OCI-LY3 (cell line): ENCODE data around the gene GPC4.

Source experiments
- H2AFZ ChIP-seq: fragments of 200-600, 300-600 bp; shearing (Covaris generic); 2 replicates; pipeline ENCODE4 v1.6.0; 2014; ENCODE audit warnings: antibody characterized with exemption, low read depth, low read length
- H3K27ac ChIP-seq: fragments of 200-600, 300-600 bp; sonication (generic); 2 replicates; pipeline ENCODE4 v1.5.1; 2014; ENCODE audit warnings: mild to moderate bottlenecking, low read length, moderate library complexity, mixed read lengths
- H3K27me3 ChIP-seq: fragments of 200-600, 300-600 bp; sonication (generic); 2 replicates; pipeline ENCODE4 v1.6.1; 2014; ENCODE audit warnings: low read depth, low read length, mixed read lengths
- H3K36me3 ChIP-seq: fragments of 200-600, 300-600 bp; sonication (generic); replicated peaks from 2 replicates; pipeline ENCODE3; 2014; ENCODE audit warnings: low read depth, low read length, mixed read lengths
- H3K4me1 ChIP-seq: fragments of 300-600, 200-600 bp; sonication (generic); 2 replicates; pipeline ENCODE4 v1.6.1; 2014; ENCODE audit warnings: low read length, mixed read lengths
- H3K4me2 ChIP-seq: fragments of 200-600, 300-600 bp; sonication (generic); 2 replicates; pipeline ENCODE4 v1.6.1; 2014; ENCODE audit warnings: low read length, mixed read lengths
- H3K4me3 ChIP-seq: fragments of 300-600, 200-600 bp; sonication (generic); 2 replicates; pipeline ENCODE4 v1.5.1; 2014; ENCODE audit warnings: antibody characterized with exemption, mild to moderate bottlenecking, low read length, moderate library complexity
- H3K79me2 ChIP-seq: fragments of 300-600, 200-600 bp; shearing (Covaris generic); 2 replicates; pipeline ENCODE4 v1.6.1; 2014; ENCODE audit warnings: mild to moderate bottlenecking, low read length, mixed read lengths
- H3K9ac ChIP-seq: fragments of 300-600, 200-600 bp; shearing (Covaris generic); 2 replicates; pipeline ENCODE4 v1.6.0; 2014; ENCODE audit warnings: mild to moderate bottlenecking, low read length, moderate library complexity
- H3K9me3 ChIP-seq: fragments of 200-600, 300-600 bp; shearing (Covaris generic); 2 replicates; pipeline ENCODE4 v1.6.1; 2014; ENCODE audit warnings: low read length, mixed read lengths; ENCODE audit not compliant: insufficient read depth
- H4K20me1 ChIP-seq: fragments of 200-600, 300-600 bp; sonication (generic); 2 replicates; pipeline ENCODE4 v1.6.1; 2016; ENCODE audit warnings: low read length, mixed read lengths; ENCODE audit not compliant: insufficient read depth
- EZH2phosphoT487 ChIP-seq: fragments of 200-600 bp; shearing (Covaris generic); IDR thresholded peaks from 2 replicates; pipeline ENCODE4 v1.6.1; 2018; ENCODE audit warnings: antibody characterized with exemption, mixed run types, low read depth
- TF ChIP-seq, protein P1 (sequence below): fragments of 200-600, 300-600 bp; sonication (generic); IDR thresholded peaks from 2 replicates; pipeline ENCODE4 v1.5.1; 2014; ENCODE audit warnings: antibody characterized with exemption, low read length, low read depth

Gene GPC4

DNA sequence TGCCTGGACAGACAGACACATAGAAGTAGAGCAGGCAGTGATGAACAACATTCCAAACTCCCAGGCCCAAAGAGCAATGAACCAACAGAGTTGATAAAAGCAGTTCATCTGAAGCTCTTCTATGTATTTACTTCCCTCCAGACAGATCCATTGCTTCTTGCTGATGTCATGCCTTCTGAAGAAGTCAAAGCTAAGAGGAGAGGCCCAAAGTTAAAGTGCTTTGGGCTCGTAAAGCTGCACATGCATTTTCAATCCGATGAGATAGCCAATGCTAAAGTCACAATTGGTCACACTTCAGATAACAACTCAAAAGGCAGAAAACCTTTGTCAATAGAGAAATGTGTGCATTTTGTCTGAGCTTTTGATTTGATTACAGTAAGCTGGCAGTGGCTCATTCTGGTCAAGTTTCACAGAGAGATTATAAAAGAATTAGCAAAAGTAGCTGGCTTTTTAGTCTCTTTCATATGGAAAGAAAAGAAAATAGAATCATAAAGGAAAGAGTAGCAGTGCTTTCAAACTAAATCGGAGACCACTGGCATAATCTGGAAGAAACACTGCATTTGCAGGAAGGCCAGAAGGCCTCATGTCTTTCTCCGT lies 82.0 kb downstream of the GPC4 start:
- Histone ChIP-seq H3K9ac (no peak overlapping the region), H2AFZ (no peak overlapping the region), H3K4me2 (no peak overlapping the region), H3K27me3 (no peaks in the 10 kb centered on the region), H3K36me3 (no peaks in the 10 kb centered on the region), H4K20me1 (no peaks in the 10 kb centered on the region), H3K9me3 (no peaks in the 10 kb centered on the region), H3K27ac (no peak overlapping the region), H3K79me2 (no peaks in the 10 kb centered on the region), H3K4me3 (no peak overlapping the region), H3K4me1 (no peaks in the 10 kb centered on the region)
- no peak for TF ChIP-seq EZH2phosphoT487
- TF ChIP-seq, protein P1, sequence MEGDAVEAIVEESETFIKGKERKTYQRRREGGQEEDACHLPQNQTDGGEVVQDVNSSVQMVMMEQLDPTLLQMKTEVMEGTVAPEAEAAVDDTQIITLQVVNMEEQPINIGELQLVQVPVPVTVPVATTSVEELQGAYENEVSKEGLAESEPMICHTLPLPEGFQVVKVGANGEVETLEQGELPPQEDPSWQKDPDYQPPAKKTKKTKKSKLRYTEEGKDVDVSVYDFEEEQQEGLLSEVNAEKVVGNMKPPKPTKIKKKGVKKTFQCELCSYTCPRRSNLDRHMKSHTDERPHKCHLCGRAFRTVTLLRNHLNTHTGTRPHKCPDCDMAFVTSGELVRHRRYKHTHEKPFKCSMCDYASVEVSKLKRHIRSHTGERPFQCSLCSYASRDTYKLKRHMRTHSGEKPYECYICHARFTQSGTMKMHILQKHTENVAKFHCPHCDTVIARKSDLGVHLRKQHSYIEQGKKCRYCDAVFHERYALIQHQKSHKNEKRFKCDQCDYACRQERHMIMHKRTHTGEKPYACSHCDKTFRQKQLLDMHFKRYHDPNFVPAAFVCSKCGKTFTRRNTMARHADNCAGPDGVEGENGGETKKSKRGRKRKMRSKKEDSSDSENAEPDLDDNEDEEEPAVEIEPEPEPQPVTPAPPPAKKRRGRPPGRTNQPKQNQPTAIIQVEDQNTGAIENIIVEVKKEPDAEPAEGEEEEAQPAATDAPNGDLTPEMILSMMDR: no peak

DNA sequence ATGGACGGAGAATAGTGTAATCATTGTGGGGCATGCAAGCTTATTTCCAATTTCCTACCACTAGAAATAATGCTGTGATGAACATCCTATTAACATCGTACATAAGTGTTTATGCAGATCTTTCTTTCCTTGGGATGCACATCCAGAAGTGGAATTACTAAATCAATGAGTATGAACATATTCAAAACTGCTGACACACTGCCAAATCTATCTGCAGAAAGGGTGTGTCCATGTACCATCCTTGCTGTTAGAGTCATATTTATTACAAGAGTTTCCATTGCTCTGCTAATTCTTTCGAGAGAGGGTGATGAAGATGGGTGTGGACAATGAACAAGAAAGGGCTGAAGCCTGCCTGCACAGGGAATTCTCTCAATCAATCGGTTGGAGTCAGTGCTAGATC lies 82.6 kb downstream of the GPC4 start:
- H3K4me2 ChIP-seq: no peak overlapping the region
- H2AFZ ChIP-seq: no peak overlapping the region
- H3K79me2 ChIP-seq: no peaks in the 10 kb centered on the region
- H3K9ac ChIP-seq: no peak overlapping the region
- H3K4me3 ChIP-seq: no peak overlapping the region
- H3K27ac ChIP-seq: no peak overlapping the region
- no peaks in the 10 kb centered on the region for H4K20me1 ChIP-seq
- H3K36me3 ChIP-seq: no peaks in the 10 kb centered on the region
- H3K27me3 ChIP-seq: no peaks in the 10 kb centered on the region
- TF ChIP-seq, protein P1: no peak
- no peak for TF ChIP-seq EZH2phosphoT487
- H3K9me3 ChIP-seq: no peaks in the 10 kb centered on the region
- H3K4me1 ChIP-seq: no peaks in the 10 kb centered on the region

DNA sequence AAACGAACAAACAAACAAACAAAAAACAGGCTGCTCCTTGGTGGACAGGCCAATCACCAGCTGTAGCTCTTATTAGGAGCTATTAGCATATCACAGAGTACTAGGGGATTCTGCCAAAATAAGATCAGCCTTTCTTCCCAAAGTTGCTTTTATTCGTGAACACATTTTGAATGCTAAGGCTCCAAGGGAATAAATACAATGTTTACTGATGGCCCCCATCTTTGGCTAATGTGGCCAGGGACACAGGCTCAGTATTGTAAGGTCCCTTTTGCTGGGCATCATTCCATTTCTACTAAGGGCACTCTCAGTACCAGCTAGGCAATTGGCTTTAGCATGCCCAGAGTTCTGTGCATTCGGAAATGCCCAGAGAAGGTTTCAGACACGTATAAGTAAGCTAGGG lies 84.3 kb downstream of the GPC4 start:
- H4K20me1 ChIP-seq: no peaks in the 10 kb centered on the region
- no peaks in the 10 kb centered on the region for H3K36me3 ChIP-seq
- TF ChIP-seq, protein P1: no peak
- no peak for TF ChIP-seq EZH2phosphoT487
- H3K4me1 ChIP-seq: no peaks in the 10 kb centered on the region
- no peak overlapping the region for H3K9ac ChIP-seq
- H3K4me2 ChIP-seq: no peak overlapping the region
- H3K9me3 ChIP-seq: no peaks in the 10 kb centered on the region
- H3K27ac ChIP-seq: no peak overlapping the region
- no peaks in the 10 kb centered on the region for H3K27me3 ChIP-seq
- no peak overlapping the region for H2AFZ ChIP-seq
- no peak overlapping the region for H3K4me3 ChIP-seq
- no peaks in the 10 kb centered on the region for H3K79me2 ChIP-seq

DNA sequence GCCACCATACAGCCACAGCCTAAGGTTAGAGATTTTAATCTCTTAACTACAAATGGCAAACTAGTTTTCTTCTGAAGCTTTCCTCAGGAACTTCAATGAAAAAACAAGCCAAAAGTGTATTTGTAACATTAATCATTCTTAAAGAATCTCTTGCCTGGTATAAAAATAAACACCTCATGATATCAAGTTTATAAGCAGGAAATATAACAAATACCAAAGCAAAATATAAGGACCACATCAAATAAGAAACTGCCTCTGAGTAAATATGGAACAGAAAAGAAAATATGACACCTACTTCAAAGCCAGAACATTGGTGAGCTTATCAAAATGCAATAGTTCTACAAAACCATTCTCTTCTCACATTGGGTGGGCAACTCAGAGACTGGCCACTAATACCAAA lies 89.9 kb downstream of the GPC4 start:
- Histone ChIP-seq H2AFZ (no peak overlapping the region), H3K36me3 (no peaks in the 10 kb centered on the region), H3K27ac (no peak overlapping the region), H3K27me3 (no peaks in the 10 kb centered on the region), H3K4me2 (no peak overlapping the region), H3K9me3 (no peaks in the 10 kb centered on the region), H3K79me2 (no peaks in the 10 kb centered on the region), H4K20me1 (no peaks in the 10 kb centered on the region), H3K4me1 (no peaks in the 10 kb centered on the region), H3K9ac (no peak overlapping the region), H3K4me3 (no peak overlapping the region)
- TF ChIP-seq, protein P1: no peak
- TF ChIP-seq EZH2phosphoT487: no peak
